SIG-M5 treated with dmso at 0.1 percent for 504 hours (cell line): ENCODE measurements around the gene CATSPERD.
"Not testable (repeated sequence)": the region's sequence is repeated elsewhere in the genome, so short reads cannot be mapped to it uniquely, and the experiment has no call there.

Experiments used
- DNase-seq: peaks from one replicate; lab custom pipeline; 2025; ENCODE audit not compliant: unreplicated experiment; lab: John Stamatoyannopoulos, UW

The CATSPERD gene

DNA sequence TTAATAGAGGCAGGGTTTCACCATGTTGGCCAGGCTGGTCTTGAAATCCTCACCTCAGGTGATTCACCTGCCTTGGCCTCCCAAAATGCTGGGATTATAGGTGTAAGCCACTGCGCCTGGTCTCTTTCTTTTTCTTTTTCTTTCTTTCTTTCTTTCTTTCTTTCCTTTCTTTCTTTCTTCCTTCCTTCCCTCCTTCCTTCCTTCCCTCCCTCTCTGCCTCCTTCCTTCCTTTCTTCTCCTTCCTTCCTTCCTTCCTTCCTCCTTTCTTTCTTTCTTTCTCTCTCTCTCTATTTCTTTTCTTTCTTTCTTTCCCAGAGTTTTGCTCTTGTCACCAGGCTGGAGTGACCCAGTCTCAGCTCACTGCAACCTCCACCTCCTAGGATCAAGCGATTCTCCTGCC lies 12.7 kb downstream of the CATSPERD start:
- not testable (repeated sequence) for DNase-seq

DNA sequence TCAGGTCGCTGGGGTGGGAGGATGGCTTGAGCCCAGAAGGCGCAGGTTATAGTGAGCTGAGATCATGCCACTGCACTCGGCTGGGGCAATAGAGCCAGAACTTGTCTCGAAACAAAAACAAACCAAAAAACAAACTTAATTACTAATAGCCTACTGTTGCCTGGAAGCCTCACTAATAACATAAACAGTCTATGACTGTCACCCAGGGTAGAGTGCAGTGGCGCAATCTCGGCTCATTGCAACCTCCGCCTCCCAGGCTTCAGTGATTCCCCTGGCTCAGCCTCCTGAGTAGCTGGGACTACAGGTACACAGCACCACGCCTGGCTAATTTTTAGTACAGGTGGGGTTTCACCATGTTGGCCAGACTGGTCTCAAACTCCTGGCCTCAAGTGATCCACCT lies 18.0 kb downstream of the CATSPERD start:
- DNase-seq = peak; percentile 15

DNA sequence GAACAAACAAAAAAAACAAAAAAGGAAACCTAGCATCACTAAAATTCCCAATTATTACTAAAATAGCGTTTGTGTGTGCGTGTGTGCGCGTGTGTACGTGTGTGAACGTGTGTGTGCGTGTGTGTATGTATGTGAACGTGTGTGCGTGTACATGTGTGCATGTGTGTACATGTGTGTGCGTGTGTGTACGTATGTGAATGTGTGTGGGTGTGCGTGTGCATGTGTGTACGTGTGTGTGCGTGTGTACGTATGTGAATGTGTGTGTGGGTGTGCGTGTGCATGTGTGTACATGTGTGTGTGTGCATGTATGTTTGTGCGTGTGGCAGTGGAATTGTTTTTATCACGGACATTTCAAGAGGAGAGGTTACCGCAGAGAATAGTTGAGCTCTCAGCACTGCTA lies 21.6 kb downstream of the CATSPERD start:
- no peak for DNase-seq

DNA sequence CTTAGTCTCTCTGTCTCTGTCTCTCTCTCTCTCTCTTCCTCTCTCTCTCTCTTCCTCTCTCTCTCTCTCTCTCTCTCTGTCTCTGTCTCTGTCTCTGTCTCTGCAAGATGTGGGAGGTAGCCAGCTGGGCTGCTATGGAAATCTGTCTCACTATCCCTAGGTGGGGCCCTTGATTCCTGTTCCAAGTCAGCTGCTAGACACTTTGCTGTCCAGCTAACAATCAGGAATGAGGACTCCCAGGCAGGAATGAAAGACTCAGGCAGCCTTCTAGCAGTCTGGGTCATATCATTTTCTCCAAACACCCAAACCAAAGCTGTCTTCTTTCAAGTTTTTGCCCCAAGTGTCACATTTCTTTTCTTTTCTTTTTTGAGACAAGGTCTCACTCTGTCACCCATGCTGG lies 23.2 kb downstream of the CATSPERD start:
- DNase-seq = no peak

DNA sequence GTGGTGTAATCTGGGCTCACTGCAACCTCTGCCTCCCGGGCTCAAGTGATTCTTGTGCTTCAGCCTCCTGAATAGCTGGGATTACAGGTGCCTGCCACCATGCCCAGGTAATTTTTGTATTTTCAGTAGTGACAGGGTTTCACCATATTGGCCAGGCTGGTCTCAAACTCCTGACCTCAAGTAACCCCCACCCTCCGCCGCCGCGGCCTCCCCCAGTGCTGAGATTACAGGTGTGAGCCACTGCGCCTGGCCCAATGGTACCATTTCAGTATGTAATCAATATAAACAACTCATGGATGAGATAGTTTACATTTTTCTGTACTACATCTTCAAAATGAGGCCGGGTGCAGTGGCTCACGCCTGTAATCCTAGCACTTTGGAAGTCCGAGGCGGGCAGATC lies 24.6 kb downstream of the CATSPERD start:
- DNase-seq = not testable (repeated sequence)

DNA sequence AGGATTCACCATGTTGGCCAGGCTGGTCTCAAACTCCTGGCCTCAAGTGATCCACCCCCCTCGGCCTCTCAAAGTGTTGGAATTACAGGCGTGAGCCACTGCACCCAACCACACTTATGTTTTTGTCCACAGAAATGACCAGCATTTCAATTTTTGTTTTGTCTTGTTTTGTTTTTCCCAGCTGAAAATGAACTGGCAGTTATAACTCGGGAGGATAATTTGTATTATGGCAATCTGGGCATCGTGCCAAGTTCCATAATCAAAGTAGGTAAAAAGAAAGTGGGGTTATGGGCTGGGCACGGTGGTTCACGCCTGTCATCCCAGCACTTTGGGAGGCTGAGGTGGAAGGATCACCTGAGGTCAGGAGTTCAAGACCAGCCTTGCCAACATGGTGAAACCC lies 28.5 kb downstream of the CATSPERD start:
- DNase-seq = not testable (repeated sequence)

DNA sequence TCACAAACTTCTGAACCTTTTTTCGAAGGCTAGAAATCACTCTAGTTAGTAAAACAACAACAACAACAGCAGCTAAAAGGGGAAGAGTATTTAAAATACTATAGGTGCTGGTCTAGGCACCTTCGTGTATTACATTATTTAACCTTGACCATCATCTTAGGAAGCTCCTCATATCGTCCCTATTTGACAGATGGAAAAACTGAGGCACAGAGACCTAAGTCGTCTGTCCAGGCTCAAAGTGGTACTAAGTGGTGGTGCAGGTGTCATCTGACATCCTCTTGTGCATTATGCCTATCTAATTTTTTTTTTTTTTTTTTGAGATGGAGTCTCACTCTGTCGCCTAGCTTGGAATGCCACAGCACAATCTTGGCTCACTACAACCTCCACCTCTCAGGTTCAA lies 29.1 kb downstream of the CATSPERD start:
- no peak for DNase-seq

DNA sequence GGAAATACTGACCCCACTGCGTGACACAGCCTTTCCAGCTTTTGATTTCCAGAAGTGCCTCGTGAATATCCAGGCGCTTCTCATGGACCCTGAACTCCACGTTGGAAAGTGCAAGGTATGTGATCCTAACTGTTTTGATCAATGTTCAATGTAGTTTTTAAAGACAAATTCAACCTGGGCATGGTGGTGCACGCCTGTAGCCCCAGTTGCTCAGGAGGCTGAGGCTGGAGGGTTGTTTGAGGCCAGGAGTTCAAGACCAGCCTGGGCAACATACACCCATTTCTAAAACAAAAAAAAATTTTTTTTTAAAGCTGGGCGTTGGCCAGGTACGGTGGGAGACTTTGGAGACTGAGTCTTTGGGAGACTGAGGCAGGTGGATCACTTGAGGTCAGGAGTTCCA lies 31.3 kb downstream of the CATSPERD start:
- no peak for DNase-seq

DNA sequence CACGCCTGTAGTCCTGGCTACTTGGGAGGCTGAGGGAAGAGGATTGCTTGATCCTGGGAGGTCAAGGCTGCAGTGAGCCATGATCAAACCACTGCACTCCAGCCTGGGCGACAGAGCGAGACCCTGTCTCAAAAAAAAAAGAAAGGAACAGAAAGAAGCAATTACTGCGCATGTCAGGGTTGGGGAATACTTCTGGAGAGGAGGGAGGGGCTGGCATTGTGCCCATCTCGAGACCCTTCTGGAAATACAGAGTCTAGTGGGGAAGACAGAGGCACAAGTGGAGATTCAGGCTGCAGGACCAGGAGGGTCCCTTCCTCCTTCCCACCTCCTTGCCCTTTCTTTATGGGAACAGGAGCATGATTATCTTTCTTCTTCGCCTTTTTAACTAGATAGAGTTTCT lies 33.3 kb downstream of the CATSPERD start:
- no peak for DNase-seq

DNA sequence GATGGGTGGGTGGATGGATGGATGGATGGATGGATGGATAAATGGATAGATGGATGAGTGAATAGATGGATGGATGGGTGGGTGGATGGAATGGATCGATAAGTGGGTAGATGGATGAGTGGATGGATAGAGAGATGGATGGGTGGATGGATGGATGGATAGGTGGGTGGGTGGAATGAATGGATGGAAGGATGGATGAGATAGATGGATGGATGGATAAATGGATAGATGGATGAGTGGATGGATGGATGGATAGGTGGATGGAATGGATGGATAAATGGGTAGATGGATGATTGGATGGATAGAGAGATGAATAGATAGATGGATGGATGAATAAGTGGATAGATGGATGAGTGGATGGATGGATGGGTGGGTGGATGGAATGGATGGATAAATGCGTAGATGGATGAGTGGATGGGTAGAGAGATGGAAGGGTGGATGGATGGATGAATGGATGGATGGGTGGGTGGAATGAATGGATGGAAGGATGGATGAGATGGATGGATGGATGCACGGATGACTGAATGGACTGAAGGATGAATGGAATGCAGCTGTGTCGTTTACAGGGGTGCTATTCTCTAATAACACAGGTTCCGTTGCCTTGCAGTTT lies 42.3 kb downstream of the CATSPERD start:
- no peak for DNase-seq

DNA sequence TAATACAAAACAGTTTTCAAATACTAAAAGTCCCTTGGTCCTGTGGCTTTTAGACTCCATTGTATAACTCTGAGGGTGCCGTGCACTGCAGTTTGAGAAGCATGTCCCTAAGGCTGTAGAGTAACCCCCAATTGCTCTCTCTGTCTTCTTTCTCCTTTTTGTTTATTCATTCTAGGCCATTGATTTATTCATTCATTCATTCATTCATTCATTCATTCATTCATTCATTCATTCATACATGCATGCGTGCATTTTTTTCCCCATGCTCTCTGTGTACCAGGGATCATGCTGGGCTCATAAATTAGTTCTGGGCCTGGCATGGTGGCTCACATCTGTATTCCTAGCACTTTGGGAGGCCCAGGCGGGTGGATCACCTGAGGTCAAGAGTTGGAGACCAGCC lies 44.8 kb downstream of the CATSPERD start:
- no peak for DNase-seq

DNA sequence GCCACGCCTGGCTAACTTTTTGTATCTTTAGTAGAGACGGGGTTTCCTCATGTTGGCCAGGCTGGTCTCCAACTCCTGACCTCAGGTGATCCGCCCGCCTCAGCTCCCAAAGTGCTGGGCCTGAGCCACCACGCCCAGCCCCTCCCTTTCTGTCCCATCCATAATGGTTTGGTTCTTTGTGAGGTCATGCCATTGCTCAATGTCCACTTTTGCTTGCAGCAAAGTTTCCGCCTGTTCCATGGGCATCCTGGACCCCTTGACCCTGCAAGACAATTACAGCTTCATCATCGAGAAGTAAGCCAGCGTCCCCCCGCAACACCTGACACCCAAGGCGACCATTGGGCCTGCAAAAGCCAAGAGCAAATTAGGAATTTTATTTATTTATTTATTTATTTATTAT lies 47.5 kb downstream of the CATSPERD start:
- no peak for DNase-seq

DNA sequence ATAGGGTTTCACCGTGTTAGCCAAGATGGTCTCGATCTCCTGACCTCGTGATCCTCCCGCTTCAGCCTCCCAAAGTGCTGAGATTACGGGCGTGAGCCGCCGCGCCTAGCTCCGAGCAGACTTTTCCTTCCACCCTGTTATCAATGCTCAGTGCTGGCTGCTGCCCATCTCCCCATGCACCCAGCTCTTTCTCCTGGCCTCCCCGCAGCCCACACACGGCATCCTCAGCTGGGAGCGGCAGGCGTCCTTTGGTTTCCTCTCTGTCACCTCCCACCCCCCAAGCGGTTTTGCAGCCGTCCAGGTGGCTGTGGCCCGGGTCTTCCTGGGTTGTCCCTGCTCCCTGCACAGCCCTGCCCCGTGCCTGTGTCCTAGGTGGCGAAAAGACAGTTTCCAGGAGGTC lies 52.0 kb downstream of the CATSPERD start:
- DNase-seq = no peak

DNA sequence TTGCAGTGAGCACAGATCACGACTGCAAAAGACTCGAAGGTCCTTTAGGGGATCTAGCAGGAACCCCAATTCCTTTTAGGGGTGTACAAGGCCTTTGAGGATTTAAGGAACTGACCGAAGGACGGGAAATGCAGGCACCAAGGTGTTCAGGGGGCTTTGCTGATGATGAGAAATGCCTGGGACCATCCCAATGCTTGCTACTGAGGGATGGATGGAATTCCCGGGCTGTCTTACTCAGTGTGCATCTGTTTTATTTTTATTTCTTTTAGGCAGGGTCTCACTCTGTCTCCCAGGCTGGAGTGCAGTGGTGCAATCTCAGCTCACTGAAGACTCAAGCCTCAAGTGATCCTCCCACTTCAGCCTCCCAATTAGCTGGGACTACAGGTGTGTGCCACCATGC lies 52.8 kb downstream of the CATSPERD start:
- DNase-seq = no peak

DNA sequence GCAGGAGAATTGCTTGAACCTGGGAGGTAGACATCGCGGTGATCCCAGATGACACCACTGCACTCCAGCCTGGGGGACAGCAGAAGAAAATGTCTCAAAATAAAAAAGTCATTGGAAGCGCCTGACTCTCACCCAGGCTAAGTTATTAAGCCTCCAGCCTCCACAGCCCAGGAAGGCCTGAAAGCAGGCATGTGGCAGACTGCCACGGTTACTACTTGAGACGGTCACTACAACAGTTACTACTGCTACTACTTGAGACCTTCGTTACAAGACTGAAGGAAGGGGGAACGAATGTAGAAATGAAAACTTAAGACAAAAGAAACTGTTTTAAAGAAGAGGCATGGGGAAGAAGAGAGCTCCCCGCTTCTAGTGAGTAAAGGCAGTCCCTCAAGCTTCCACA lies 54.5 kb downstream of the CATSPERD start:
- no peak for DNase-seq

DNA sequence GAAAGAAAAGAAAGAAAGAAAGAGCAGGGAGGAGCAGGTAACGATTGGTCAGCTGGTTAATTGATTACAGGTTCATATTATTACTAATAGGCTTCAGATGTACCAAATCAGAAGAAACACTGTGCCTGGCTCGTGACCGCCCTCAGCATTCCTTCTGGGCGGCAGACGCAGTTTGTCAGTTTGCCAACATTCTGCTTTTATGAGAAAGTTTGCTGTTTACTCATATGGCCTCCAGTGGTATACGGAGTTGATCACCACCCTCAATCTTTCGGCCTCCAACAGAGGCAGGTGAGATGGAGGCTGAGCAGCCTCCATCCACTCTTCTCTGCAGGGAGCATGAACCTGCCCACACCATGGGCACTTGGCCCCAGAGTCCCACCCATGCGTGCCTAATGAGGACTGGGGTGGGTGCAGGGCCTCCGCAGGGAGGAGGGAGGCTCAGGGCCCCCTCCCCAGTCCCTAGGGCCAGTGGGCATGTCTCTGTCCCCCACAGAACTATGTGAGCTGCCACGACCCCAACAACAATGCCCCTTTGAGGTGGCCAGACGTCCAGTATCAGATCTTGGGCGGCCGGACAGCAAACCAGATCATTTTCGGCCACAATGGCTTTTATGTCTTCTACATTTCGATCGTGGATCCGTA lies 55.4 kb downstream of the CATSPERD start:
- no peak for DNase-seq

DNA sequence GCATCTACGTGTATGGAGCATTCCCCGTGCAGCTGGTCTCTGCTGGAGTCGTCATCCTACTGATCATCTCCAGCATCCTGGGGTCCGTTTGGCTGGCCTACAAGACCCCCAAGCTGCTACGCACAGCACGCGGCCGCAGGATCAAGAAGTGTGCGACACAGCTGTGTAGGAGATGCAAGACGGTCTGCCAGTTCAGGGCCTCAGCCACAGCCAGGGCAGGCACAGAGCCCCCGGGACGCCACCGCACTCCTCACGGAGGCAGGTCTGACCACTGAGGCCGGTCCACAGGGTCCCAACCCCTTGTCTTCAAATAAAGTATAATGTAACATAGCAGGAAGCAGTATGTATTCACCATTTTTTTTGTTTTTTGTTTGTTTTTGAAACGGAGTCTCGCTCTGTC lies 58.0 kb downstream of the CATSPERD start:
- DNase-seq = no peak

DNA sequence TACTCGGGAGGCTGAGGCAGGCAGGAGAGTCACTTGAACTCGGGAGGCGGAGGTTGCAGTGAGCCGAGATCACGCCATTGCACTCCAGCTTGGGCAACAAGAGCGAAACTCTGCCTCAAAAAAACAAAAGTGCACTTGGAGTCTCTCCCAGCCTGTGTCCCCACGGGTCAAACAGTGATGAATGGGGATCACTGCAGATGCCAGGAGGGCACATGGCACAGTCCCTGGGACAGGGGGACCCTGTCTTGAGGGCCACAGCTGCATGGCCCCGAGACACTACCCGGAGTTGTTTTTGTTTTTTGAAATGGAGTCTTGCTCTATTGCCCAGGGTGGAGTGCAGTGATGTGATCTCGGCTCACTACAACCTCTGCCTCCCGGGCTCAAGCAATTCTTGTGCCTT lies 60.5 kb downstream of the CATSPERD start:
- DNase-seq = not testable (repeated sequence)

DNA sequence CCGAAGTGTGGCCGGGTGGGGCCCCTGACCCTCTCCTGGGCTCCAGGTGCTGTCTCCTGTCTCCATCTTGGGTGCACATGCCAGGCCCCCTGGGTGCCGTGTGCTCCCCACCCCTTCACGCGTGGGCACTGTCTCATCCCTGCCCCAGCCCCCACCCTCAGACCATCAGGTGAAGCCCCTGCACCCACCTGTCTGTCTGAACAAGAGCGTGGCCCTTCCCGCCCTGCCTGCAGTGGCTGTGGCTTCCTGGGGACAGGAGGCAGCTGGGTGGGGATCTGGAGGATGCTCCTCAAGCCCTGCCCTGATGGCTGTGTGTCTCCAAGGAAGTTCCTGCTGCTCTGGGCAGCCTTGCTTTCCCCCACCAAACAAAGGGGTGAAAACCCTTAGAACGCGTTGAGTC lies 61.9 kb downstream of the CATSPERD start:
- no peak for DNase-seq

DNA sequence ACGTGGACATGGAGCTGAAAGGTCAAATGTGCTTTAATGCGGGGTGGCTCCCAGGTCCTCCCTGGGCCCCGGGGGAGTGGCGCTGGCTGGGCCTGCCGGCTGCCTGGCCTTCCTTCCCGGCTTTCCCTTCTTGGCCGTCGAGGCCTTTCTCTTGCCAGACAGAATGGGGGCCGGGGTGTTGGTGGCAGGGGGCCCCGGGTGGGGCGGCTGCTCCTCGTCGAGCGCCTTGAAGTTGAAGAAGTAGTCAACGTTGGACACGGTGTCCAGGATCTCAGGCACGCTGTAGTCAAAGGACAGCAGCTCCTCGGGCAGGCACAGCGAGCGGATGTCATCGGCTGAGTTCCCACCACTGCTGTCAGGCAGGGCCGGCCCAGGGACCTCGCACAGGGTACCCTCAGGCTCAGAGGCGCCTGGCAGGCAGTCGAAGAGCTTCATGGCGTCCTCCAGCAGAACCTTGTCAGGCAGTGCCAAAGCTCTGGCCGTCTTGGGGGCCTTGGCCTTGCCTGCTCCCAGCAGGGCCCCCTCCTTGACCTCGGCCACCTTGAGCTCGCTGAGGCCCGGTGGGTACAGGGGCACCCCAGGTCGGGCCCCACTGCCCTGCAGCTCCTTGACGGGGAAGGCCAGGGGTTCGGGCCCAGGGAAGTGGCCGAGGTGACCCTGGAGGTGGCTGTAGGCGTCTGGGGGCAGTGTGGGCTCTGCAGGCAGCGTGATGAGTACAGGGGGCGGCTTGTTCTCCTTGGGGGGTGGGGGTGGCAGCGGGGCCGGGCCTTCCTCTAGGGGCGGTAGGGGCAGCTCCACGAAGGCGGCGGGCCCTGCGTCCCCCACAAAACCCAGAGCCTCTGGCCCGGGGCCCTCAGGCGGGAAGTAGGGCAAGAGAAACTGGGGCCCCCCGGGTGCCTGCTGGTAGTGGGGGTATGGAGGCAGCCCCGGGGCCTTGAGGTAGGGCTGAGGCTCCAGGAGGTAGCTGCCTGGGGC lies 62.8 kb downstream of the CATSPERD start:
- no peak for DNase-seq

DNA sequence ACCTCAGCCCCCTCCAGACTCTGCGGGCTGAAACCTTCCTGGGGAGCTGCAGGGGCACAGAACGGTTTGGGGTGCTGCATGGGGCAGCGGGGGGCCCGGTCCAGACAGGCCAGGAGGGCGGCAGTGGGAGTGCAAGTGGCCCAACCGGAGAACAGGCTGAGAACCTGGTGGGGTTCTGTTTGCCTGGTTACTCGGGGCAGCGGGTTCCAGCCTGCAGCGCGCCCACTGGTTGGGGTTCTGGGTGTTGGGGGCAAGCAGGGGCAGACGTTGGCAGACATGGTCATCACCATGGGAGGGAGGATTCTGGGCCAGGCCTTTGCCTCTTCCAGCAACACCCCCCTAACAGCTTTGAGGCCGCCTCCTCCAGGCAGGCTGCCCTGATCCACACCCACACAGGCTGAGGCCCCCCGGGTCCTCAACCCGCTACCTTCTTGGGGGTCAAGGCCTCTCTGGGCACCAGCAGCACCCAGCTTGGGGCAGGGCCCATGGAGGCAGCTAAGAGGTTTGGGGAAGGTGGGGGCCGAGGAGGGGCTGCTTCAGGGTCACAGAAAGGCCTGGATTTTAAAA lies 64.2 kb downstream of the CATSPERD start, which contains the start of gene PRR22:
PRR22 (minus strand) TSS at position 166 of the 567 bp plus-strand sequence; CDS start at position 80, 86 bp downstream.
- no peak for DNase-seq

DNA sequence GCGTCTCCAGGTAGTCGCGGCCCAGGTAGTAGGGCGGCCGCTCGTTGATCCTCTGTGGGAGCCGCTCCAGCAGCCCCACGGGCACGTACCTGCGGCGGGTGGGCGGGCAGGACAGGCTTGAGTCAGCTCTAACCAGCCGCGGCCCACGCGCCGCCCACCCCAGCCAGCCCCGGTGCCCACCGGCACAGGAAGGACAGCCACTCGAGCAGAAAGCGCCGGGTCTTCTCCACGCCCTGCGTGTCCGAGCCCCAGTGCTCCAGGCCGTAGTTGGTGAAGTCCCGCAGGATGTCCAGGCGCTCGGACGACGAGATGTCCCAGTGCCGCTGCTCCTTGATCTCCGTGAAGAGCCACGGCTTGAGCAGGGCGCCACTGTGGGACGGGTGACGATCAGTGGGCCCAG lies 65.0 kb downstream of the CATSPERD start:
- no peak for DNase-seq
